ENCODE data around the gene KMT2A.

DNA sequence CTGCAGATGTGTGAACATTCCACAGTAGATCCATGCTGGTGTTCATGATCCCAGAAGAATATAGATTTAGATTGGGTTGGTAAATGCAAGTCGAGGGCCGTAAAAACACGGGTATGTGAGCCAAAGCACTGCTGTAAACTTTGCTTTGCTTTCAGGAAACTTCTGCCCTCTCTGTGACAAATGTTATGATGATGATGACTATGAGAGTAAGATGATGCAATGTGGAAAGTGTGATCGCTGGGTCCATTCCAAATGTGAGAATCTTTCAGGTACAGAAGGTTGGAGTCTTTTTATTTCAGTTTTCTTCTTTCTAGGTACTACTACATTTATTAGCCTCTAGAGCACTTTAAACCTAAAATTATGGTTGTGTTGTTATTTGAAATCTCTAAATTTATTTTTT is 54.7 kb downstream of the KMT2A start:
- no peak for TF ChIP-seq CTCF (IDR thresholded peaks at IDR 0.05)
- no peak for TF ChIP-seq POLR2A (IDR thresholded peaks at IDR 0.05)
- TF ChIP-seq POLR2AphosphoS5 (IDR thresholded peaks at IDR 0.05), result no peak
- TF ChIP-seq EP300 (IDR thresholded peaks at IDR 0.05), result no peak
